ENCODE results near the gene HARBI1. TPM values are rescaled to one million over a fixed set of nuclear protein-coding genes. Genes with fewer than 3 reads are reported as not detected.

The HARBI1 gene
- total RNA-seq, 1 experiment from 2014 or later: 6.3 TPM

- Histone ChIP-seq H3K9ac (ENCODE audit: extremely low read depth, insufficient read length, low read length) (no peak overlapping the region), H4K5ac (ENCODE audit: insufficient read length, low read depth, low read length) (no peak overlapping the region), H3K4me2 (ENCODE audit: insufficient read depth, insufficient read length, low read length) (peak overlapping the region; percentile 32), H3T11ph (ENCODE audit: low read length) (no peak overlapping the region), H3K27ac (ENCODE audit: insufficient read length, low read depth, low read length) (no peak overlapping the region), H3K23me2 (ENCODE audit: insufficient read length, low read depth, low read length, poor library complexity, severe bottlenecking) (peaks cover 10% of the 10 kb centered on the region), H3K9me3 (ENCODE audit: control insufficient read depth, low read depth, low read length) (no peaks in the 10 kb centered on the region), H3K27me3 (ENCODE audit: insufficient read depth, low read length) (no peaks in the 10 kb centered on the region; the same call in 1 of the 2 replicates), H3K14ac (ENCODE audit: insufficient read depth, low read length) (no peak overlapping the region), H3K18ac (ENCODE audit: insufficient read length, low read depth, low read length) (no peak overlapping the region), H3K79me2 (ENCODE audit: insufficient read depth, low read length) (peaks cover 7% of the 10 kb centered on the region; the same call in 1 of the 2 replicates), H3K56ac (ENCODE audit: insufficient read length, low read depth, low read length) (no peak overlapping the region), H3K4me1 (ENCODE audit: insufficient read depth, low read length) (no peaks in the 10 kb centered on the region), H4K91ac (ENCODE audit: insufficient read length, low read depth, low read length) (no peak overlapping the region), H2BK5ac (ENCODE audit: insufficient read length, low read length) (no peak overlapping the region), H3K79me1 (ENCODE audit: insufficient read depth, low read depth, low read length, poor library complexity, severe bottlenecking) (no peaks in the 10 kb centered on the region), H2AFZ (ENCODE audit: low read length) (no peak overlapping the region), H2BK20ac (ENCODE audit: low read depth, low read length, poor library complexity, severe bottlenecking) (no peak overlapping the region), H2AK5ac (ENCODE audit: insufficient read length, low read length) (no peak overlapping the region), H2BK120ac (ENCODE audit: low read depth, low read length, poor library complexity, severe bottlenecking) (no peak overlapping the region), H4K8ac (replicated peaks; ENCODE audit: insufficient read length, low read depth, low read length) (no peak overlapping the region), H2BK12ac (ENCODE audit: insufficient read length, low read depth, low read length) (no peak overlapping the region), H3K4ac (ENCODE audit: low read depth, low read length) (no peak overlapping the region), H4K20me1 (ENCODE audit: control insufficient read depth, insufficient read depth, insufficient read length) (no peaks in the 10 kb centered on the region), H3K23ac (ENCODE audit: insufficient read length, low read depth, low read length) (no peak overlapping the region), H2BK15ac (ENCODE audit: low read depth, low read length) (no peak overlapping the region)
- H3K27me3 Mint-ChIP-seq (ENCODE audit: low read depth): no peaks in the 10 kb centered on the region
- DNase-seq: no peak
- TF ChIP-seq CTCF (conservative IDR thresholded peaks at IDR 0.05): no peak
- WGBS (ENCODE audit: extremely low coverage, insufficient read length, low lambda C conversion rate): no CpG with 5 or more reads among the region's 6 CpGs
- H3K27ac Mint-ChIP-seq: peak overlapping the region in 2 of 3 experiments; percentile 9 to 74; a peak in 3 of 7 replicates
- no peaks in the 10 kb centered on the region for H3K9me3 Mint-ChIP-seq
- peak overlapping the region; percentile 58 to 90; a peak in 4 of 5 replicates for H3K4me3 Mint-ChIP-seq
- peaks cover 22 to 23% of the 10 kb centered on the region in 2 experiments for H3K4me1 Mint-ChIP-seq
- peaks cover 9 to 21% (median 18%) of the 10 kb centered on the region in 3 experiments; a peak in 6 of 7 replicates for H3K36me3 Mint-ChIP-seq (ENCODE audit: insufficient read depth in 1 of 3, low read depth in 3 of 3)
Observed at GRCh38 chr11:46618837-46619236, 1.8 kb upstream of the HARBI1 start.
